RWPE2 (cell line): ENCODE data around the gene CTNND2.

Source experiments
- ATAC-seq: fragments of 200-7000 bp; cut with Tn5 transposase; 3 replicates; pipeline ENCODE4 v1.9.1; 2021; ENCODE audit warnings: low read depth
- DNase-seq: peaks from one replicate; pipeline ENCODE4 v3.0.0-alpha.2; 2020; ENCODE audit warnings: low spot score
- H3K27ac ChIP-seq: fragments of 450-650 bp; 2 replicates; pipeline ENCODE4 v1.5.1; 2017; ENCODE audit warnings: mild to moderate bottlenecking; ENCODE audit not compliant: poor library complexity, severe bottlenecking
- H3K27me3 ChIP-seq: fragments of 250-450 bp; sonication (Bioruptor Pico); 2 replicates; pipeline ENCODE4 v1.5.1; 2021; ENCODE audit warnings: mild to moderate bottlenecking, moderate library complexity; ENCODE audit not compliant: insufficient read depth, poor library complexity, severe bottlenecking
- H3K36me3 ChIP-seq: fragments of 250-450 bp; sonication (Bioruptor Pico); 2 replicates; pipeline ENCODE4 v1.5.1; 2020; ENCODE audit warnings: low read depth, mild to moderate bottlenecking, moderate library complexity
- H3K4me1 ChIP-seq: fragments of 250-450 bp; sonication (Bioruptor Pico); 2 replicates; pipeline ENCODE4 v1.5.1; 2021; ENCODE audit warnings: mild to moderate bottlenecking, moderate library complexity; ENCODE audit not compliant: insufficient read depth, poor library complexity, severe bottlenecking
- H3K4me3 ChIP-seq: fragments of 250-450 bp; sonication (Bioruptor Pico); 2 replicates; pipeline ENCODE4 v1.5.1; 2021; ENCODE audit warnings: mild to moderate bottlenecking, moderate library complexity; ENCODE audit not compliant: severe bottlenecking
- H3K9me3 ChIP-seq: fragments of 250-450 bp; sonication (Bioruptor Pico); 2 replicates; pipeline ENCODE4 v1.5.1; 2021; ENCODE audit warnings: mild to moderate bottlenecking, moderate library complexity; ENCODE audit not compliant: severe bottlenecking
- TF ChIP-seq, protein P1 (sequence below): fragments of 450-650 bp; IDR thresholded peaks from one replicate; pipeline ENCODE4 v1.5.1; 2017; ENCODE audit warnings: mild to moderate bottlenecking, moderate library complexity; ENCODE audit not compliant: poor library complexity, severe bottlenecking

Gene CTNND2

DNA sequence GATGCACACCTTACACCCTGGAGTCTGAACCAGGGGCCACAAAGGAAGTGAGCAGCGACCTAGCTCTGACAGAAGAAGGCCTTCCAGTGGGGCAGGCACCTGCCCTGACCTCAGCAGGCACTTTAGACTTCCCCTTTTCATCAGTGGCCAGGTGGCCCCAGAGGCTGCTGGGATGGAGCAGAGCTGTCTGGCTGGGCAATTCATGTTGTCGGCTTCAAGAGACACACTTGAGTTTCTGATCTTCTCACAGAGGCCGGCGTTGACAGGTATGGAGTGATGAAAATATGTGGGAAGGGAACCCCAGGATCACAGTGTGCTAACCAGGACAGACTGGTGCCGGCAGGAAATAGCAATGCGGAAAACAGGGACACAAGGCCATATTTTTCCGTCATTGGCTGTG, 375.5 kb downstream of the CTNND2 start:
- DNase-seq (no peak), ATAC-seq (no peak)
- TF ChIP-seq, protein P1, sequence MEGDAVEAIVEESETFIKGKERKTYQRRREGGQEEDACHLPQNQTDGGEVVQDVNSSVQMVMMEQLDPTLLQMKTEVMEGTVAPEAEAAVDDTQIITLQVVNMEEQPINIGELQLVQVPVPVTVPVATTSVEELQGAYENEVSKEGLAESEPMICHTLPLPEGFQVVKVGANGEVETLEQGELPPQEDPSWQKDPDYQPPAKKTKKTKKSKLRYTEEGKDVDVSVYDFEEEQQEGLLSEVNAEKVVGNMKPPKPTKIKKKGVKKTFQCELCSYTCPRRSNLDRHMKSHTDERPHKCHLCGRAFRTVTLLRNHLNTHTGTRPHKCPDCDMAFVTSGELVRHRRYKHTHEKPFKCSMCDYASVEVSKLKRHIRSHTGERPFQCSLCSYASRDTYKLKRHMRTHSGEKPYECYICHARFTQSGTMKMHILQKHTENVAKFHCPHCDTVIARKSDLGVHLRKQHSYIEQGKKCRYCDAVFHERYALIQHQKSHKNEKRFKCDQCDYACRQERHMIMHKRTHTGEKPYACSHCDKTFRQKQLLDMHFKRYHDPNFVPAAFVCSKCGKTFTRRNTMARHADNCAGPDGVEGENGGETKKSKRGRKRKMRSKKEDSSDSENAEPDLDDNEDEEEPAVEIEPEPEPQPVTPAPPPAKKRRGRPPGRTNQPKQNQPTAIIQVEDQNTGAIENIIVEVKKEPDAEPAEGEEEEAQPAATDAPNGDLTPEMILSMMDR: no peak
- peaks cover 13% of the 10 kb centered on the region for H3K27me3 ChIP-seq
- no peak overlapping the region for H3K27ac ChIP-seq
- H3K4me1 ChIP-seq: no peaks in the 10 kb centered on the region
- H3K9me3 ChIP-seq: no peaks in the 10 kb centered on the region
- H3K4me3 ChIP-seq: no peak overlapping the region
- H3K36me3 ChIP-seq: no peaks in the 10 kb centered on the region

DNA sequence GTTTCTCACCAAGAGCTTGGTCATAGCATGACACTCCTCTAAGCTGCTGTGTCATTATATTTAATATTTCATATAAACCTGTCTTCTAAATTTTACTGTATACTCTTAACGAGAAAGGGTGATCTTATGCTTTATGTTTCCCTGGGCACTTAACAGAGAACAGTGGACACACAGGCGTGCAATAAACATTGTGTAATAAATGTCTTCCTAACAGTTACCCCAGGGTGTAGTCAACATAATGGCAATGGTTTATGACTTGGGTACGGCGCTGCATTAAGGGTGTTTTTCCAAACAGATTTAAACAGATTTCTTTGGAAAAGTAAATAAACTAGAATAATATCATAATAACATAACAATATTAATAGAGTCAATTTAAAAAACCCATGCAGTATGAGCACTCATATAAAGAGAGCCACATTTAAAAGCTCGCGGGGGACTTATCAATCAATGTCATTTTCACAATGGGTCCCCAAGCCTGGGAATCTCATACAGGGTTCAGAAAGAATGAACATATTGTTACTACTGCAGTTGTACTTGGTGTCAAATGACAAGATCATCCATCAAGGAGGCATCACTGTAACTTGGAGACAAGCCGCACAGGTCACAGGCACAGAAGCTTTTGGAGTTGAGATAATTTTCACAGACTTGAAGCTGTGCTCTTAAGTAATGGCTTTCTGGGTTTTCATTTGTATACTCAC, 376.4 kb downstream of the CTNND2 start:
- no peak overlapping the region for H3K4me3 ChIP-seq
- no peaks in the 10 kb centered on the region for H3K4me1 ChIP-seq
- TF ChIP-seq, protein P1: no peak
- no peak overlapping the region for H3K27ac ChIP-seq
- peaks cover 13% of the 10 kb centered on the region for H3K27me3 ChIP-seq
- H3K36me3 ChIP-seq: no peaks in the 10 kb centered on the region
- no peak for ATAC-seq
- no peaks in the 10 kb centered on the region for H3K9me3 ChIP-seq
- DNase-seq: no peak

DNA sequence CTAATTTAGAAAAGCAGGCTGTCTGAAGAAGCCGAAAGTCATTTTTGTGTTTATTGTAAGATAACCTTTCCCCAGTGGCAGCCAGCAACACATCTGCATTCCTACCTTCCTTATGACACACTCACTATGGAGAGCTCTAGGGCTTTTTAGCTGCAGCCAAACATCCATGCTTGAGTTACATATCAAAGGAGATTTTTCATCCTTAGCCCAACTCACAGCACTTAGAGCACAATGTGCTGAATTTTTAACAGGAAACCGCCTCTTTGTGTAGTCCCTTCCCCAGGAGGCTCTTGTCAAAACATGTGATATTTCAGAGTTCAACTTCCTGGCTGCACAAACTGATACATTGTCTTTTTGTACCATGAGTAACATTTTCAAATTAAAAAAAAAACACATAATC, 379.2 kb downstream of the CTNND2 start:
- DNase-seq: no peak
- H3K4me3 ChIP-seq: no peak overlapping the region
- H3K9me3 ChIP-seq: no peaks in the 10 kb centered on the region
- TF ChIP-seq, protein P1: no peak
- no peaks in the 10 kb centered on the region for H3K4me1 ChIP-seq
- peaks cover 10% of the 10 kb centered on the region for H3K27me3 ChIP-seq
- no peaks in the 10 kb centered on the region for H3K36me3 ChIP-seq
- no peak overlapping the region for H3K27ac ChIP-seq
- no peak for ATAC-seq

DNA sequence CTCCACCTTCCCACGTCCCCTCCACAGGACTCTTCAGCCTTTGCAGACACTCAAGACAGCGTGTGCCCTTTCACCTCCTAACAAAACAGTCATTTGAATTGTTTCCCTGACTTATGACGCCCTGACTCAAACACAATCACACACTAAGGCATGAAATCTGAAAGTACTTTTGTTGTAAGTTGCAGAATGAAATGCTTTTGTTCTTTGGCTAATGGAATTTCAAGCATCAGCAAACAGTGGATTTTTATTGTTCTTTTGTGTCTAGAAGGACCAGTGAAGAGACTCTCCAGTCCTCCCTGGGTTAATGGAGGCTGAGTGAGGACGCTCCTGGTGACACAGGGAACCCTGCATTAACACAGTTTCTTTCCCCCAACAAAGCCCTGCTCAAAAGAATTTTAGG, 380.1 kb downstream of the CTNND2 start:
- no peak overlapping the region for H3K27ac ChIP-seq

DNA sequence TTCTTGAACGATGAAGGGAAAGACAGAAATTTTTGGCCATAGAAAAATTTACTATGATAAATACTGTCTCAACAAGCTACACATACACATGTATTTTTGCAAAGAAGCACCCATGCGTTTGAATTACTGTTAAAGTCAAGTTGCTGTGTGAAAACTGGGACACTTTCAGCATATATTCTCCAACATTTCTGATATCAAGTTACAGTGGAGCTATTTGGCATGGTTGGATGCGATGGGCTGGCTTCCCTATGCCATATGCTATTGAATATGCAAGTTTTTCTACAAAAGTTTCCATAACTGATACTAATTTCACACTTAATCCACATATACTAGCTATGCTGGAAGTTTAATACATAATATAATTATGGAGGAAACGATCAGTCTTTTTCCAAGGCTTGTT, 381.4 kb downstream of the CTNND2 start:
- no peaks in the 10 kb centered on the region for H3K4me1 ChIP-seq
- no peaks in the 10 kb centered on the region for H3K9me3 ChIP-seq
- TF ChIP-seq, protein P1: no peak
- H3K27me3 ChIP-seq: no peaks in the 10 kb centered on the region
- no peaks in the 10 kb centered on the region for H3K36me3 ChIP-seq
- ATAC-seq (no peak), DNase-seq (no peak)
- H3K4me3 ChIP-seq: no peak overlapping the region
- no peak overlapping the region for H3K27ac ChIP-seq

More for the DNA sequence above, 380.1 kb downstream of the CTNND2 start:
- no peaks in the 10 kb centered on the region for H3K4me1 ChIP-seq
- H3K27me3 ChIP-seq: peaks cover 1% of the 10 kb centered on the region
- TF ChIP-seq, protein P1: no peak
- H3K36me3 ChIP-seq: no peaks in the 10 kb centered on the region
- H3K9me3 ChIP-seq: no peaks in the 10 kb centered on the region
- no peak overlapping the region for H3K4me3 ChIP-seq
- ATAC-seq (no peak), DNase-seq (no peak)
